Suppressor macrophage (primary cell): ENCODE data around the gene NHERF1.

ENCODE experiments used
- DNase-seq, 4 experiments: peaks; one replicate each; pipeline ENCODE4 v3.0.0-alpha.2; 2020 to 2022

NHERF1 gene

DNA sequence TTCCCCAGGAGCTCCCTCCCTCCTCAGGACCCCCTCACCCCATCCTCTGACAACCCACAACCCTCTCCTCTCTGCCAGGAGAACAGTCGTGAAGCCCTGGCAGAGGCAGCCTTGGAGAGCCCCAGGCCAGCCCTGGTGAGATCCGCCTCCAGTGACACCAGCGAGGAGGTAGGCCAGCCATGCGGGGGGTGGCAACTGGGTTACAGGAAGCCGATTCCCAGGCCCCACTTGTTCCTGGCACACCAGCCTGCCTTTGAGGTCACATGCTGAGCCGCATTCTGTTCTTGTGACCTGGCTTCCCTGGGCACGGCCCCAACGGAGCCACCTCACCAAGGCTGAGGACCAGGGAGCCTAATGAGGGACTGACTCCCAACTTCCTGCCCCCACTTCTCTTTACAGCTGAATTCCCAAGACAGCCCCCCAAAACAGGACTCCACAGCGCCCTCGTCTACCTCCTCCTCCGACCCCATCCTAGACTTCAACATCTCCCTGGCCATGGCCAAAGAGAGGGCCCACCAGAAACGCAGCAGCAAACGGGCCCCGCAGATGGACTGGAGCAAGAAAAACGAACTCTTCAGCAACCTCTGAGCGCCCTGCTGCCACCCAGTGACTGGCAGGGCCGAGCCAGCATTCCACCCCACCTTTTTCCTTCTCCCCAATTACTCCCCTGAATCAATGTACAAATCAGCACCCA lies 19.8 kb downstream of the NHERF1 start:
- no peak for DNase-seq

DNA sequence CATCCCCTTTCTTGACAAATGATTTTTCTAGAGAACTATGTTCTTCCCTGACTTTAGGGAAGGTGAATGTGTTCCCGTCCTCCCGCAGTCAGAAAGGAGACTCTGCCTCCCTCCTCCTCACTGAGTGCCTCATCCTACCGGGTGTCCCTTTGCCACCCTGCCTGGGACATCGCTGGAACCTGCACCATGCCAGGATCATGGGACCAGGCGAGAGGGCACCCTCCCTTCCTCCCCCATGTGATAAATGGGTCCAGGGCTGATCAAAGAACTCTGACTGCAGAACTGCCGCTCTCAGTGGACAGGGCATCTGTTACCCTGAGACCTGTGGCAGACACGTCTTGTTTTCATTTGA lies 20.3 kb downstream of the NHERF1 start:
- no peak for DNase-seq

DNA sequence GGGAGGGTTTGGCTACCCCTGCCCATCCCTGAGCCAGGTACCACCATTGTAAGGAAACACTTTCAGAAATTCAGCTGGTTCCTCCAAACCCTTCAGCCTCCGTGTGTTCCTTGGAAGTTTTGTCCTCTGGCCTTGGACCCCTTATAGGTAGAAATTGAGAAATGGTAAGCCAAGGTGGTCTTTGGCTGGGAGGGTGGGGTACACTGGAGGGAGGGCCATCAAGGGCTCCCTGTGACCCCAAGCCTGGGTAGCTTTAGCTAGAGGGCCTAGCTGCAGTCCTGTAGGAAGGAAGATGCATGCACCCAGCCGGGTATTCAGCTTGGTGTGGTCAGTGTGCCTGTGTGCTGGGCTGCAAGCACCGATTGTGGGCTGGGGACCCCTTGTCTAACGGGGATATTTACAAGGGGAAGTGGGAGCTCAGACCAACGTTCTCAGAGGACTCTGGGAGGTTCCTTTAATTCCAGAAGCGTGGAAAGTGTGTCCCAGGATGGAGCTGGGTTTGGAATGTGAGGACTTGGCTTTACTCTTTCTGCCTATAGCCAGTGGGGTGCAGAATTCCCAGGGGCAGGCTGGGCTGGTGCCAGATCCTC lies 20.9 kb downstream of the NHERF1 start:
- no peak for DNase-seq

DNA sequence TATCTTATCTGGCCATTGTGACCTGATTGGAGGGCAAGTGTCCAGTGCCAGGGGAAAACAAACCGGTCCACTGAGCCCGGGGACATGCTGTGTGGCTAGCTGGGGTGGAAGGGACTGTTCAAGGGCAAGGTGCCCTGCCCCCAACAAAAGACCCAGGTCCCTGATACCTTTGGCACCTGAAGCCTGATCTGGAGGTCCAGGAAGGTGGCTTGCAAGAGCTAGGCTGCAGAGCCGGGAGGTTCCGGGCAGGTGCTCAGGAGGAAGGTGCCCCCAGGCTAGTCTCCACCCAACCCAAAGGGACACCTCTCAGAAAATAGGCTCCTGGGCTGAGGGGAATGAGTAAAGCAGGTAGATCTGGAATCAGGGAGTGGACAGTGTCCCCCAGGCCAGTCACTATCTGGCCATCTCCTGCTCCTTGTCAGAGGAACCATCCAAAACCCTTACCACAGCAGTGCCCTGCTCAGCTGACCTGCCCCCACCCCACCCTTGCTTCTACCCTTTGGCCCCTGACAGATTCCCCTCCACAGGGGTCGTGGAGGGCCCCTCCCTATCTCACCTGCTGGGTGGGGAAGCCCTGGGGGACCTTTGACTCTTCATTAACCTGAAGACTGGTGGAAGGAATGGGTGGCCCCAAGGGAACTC lies 21.5 kb downstream of the NHERF1 start:
- DNase-seq: no peak

- DNase-seq: peak; percentile 55 to 68 (median 58)
Measured at GRCh38 chr17:74770498-74771318, 22.3 kb downstream of the NHERF1 start.

DNA sequence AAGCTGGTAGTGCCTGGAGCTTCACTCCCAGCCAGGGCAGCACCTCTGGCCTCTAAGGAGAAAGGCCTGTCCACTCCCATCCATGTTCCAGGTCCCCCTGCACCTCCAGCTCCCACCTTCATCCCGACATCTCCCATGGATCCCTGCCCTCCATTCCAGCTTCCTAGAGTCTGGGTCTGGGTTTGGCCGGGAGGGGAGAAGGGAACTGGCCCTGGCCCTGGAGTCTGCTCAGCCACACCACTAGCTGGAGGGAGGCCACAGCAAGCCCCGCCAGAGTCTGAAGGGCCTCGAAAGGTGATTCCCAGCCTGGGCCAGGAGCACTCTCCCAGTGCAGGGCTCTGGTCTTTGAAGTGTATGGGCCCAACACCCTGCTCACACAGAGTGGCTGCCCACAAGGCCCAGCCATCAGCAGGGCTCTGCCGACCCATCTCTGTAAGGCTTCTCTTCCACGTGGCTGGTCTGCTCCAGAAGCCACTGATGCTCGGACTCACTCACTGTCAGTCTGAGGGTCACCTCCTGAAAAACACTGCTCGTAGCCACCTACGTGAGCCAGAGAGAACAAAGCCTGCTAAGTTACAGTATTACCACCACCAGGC lies 23.0 kb downstream of the NHERF1 start:
- no peak for DNase-seq

GRCh38 chr17:74772053-74772452 lies 23.6 kb downstream of the NHERF1 start:
- DNase-seq: no peak

- DNase-seq: no peak
Measured at GRCh38 chr17:74773414-74773813, 25.0 kb downstream of the NHERF1 start.

DNA sequence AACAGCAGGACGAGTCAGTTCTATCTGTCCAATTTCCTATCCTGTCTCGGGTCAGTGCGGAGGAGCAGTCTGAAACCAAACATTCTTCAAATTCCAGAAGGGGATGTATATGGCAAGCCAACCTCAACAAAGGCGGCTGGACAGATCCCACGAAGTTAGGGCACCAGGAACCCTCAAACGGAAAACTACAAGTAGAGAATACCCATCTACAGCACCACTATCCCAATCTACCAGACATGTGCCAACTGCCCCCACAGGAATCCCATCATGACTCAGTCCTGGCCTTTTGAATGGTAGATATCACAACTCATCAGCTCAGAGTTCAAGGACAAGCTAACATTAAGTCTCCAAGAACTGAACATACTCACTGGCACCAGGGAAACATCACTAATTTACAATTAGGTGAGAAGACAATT lies 25.5 kb downstream of the NHERF1 start:
- DNase-seq: no peak

DNA sequence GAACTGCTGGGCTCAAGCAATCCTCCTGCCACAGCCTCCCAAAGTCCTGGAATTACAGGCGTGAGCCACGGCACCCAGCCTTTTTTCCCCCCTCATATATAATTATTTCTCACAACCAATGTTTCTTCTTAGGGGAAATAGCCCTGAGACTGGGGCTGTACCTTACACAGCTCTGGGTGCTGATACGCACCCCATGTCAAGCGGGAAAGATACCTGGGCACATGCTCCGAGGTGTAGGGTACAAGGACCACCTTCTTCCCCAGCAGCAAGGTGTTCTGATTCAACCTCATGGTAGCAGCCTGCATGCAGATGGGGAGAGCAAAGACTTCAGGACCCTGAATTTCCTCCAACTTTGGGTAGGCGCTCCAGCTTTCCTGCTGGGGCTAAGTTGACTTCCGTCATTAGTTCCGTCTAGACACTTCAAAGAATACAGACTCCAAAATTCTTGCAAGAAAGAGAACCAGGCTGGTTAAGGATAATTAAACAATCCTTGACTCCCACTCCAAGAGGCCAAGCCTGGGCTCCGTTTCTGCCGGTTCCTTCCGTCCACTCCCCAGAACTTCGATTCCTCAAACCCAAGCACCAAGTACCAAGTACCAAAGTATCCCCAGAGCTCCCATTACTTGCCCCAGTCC lies 27.1 kb downstream of the NHERF1 start:
- DNase-seq: peak in 1 of 4 experiments; percentile 36

DNA sequence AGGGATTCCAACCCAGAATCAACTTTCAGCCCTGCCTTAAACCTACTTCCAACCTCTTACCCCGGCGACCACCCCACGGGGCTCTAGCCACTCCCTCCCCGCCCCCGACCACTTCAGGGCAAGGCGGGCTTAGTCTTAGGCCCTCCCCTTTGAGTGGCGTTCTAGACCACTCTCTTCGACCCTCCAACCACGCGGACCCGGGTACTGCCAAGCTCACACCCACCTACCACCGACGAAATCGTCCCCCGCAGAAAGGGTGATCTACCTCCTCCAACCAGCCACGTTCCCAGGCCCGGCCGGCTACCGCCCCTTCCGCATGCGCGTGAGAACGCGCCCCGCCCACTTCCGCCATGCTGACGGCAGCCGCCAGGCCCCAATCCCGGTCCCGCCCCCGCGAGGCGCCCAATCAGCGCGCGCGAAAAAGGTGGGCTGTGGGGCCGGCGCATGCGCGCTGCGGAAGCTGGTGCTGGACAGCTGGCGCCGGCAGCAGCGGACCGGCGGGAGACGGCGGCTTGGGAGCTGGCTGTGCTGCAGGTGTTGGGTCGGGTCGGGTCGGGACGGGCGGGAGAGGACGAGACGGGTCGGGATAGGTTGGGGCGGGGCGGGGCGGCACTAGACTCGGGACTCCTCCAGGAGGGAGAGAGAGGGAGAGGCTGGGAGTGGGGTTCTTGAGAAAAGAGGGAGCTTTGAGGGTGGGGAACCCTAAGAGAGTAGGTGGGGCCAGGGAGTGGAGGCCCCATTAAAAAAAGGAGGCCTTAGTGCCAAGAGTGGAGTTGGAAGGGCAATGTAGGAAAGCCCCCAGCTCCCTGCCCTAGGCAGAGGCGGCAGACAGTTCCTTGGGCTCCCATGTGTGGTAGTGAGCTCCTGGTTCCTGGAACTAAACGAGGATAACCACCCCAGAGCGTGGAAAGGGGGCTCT lies 27.9 kb downstream of the NHERF1 start, which contains the start of gene NAT9:
NAT9 (minus strand) TSS at position 302 of the 919 bp plus-strand sequence. CDS start 647 bp downstream, outside the sequence.
- DNase-seq: peak; percentile 99 to 100 (median 100)

GRCh38 chr17:74776990-74777389 lies 28.6 kb downstream of the NHERF1 start:
- DNase-seq: peak in 2 of 4 experiments; percentile 17 to 34

GRCh38 chr17:74777901-74778515 lies 29.6 kb downstream of the NHERF1 start:
- peak; percentile 26 to 61 (median 46) for DNase-seq

- DNase-seq: peak; percentile 36 to 84 (median 58)
Measured at GRCh38 chr17:74778960-74779359, 30.5 kb downstream of the NHERF1 start.

DNA sequence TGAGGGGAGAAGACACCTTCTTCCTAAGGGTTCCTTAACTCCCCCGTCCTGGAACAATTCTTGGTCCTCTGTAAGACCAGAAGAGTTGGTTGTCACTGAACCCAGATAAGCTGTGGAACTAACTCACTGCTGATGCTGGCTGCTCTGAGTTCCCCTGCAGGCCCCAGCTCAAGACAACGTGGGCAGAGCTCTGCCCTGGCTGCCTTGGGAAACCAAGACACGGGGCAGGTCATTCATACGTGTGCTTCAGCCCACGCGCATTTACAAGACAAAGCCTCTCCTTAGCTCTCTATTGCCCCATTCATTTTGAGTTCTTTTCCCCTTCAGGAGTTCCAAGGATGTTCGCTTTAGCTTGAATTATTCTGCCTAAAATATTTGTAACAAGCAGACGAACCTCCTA lies 31.1 kb downstream of the NHERF1 start:
- DNase-seq: peak; percentile 77 to 91 (median 86)

DNA sequence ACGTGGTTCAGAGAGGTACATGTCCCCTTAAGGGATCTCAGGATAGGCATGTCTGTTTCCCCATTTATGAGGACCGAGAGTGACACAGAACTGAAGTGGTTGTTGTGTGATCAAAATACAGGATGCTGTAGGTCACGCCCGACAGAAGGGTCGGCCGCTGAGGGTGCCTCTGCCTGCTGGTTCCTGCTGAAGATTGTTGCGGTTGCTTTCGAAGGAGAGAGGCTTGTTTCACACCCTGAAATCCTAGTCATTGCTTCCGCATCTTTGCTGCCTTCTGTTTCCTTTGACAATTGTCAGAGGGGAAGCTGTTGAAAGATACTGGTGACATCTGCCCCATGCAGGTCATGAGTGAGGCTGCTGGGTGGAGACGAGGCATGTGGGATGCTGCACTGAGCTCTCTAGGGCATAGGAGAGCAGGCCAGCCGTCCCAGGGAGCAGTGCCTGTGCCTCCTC lies 31.5 kb downstream of the NHERF1 start:
- DNase-seq: peak; percentile 95 to 99 (median 96)

- peak; percentile 52 to 66 (median 62) for DNase-seq
Measured at GRCh38 chr17:74780443-74781238, 32.2 kb downstream of the NHERF1 start.

GRCh38 chr17:74782571-74782970 lies 34.1 kb downstream of the NHERF1 start:
- DNase-seq: no peak

- DNase-seq: no peak
Measured at GRCh38 chr17:74784125-74784810, 35.8 kb downstream of the NHERF1 start.
